ENCODE results near the gene TBC1D10A.

The TBC1D10A gene

DNA sequence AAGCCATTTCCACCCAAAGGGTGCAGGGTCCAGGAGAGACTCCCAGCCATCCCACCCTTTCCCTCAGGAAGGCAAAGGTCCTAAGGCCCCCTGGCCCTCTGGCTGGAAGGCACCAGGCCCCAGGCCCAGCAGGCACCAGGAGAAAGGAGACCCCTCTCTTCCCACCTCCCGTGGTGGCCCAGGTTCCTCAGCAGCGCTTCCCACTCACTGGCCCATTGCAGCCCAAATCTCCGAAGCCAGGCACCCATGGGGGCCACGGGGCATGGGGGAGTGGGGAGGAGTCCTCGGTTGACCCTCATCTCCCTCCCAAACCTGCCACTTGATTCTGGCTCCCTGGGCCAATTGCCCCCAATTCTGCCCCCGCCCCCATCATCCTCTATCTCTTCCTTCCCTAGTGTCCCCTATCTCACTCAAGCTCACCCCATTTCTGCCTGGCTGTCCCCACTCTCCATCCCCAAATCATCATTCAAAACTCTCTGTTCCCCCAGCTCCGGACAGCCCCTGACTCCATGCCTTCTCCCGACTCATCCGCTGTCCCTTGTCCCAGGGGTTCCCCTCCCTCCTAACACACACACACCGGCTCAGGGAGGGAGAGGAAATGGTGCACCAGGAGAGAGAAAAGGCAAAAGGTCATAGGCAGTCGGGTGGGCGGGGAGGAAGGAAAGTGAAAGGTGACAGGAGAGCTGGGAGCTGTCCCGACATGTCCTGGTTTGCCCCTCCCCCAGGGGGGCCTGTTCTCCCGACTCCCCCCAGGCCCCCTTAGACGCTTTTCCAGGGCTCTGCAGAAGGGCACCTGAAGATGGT is 81.4 kb downstream of the TBC1D10A start:
- DNase-seq = no peak

DNA sequence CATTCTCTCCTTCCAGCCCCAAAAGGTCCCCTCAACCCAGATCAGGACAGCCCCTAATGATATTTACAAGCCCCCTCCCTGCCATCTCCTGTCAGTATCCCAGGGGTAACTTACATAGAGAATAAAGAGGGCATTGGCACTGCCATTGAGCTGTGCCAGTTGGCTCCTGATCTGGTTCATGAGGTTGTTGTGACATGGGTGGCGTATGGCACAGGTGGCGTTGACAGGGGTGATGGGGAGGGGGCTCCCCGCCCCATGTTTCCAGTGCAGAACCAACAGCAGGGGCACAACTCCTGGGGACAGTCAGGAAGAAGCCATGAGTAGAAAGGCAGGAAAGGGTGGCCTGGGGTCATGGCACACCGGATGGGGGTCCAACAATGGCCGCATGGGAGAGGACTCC is 82.1 kb downstream of the TBC1D10A start:
- no peak for DNase-seq

DNA sequence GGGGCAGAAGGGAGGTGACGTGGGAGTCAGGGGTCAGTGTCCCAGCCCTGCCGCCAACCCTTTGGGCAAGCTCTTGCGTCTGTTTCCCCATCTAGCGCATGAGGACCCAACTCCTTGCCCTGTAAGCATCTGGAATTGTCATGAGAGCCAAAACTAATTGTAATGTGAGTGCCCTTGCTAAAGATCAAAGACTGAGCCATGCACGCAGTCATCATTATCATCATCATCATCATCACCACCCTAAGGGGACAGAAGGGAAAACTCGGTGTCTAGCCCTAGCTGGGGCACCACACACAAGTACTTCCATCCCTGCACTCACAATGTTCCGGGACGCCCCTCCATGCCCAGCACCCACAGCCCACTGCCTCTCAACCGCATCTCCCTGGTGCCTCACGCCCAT is 82.7 kb downstream of the TBC1D10A start:
- no peak for DNase-seq

DNA sequence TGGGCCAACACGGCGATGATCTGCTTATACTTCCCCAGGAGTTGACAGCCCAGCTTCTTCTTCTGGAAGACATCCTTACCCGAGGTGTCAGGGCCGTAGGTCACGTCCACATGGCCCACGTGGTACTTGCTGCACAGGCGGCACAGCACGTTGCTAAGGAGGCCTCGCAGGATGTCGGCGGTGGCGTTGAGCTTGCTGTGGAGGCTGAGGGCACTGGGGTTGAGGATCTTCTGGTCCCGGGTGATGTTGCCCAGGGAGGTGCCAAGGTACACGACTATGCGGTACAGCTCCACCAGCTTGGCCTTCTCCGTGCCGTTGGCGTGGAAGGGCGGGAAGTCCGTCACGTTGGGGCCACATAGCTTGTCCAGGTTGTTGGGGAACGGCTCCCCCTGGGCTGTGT is 83.1 kb downstream of the TBC1D10A start:
- DNase-seq = no peak
